Ecto neural progenitor cell (in vitro differentiated cells): Measurements from ENCODE around the gene NEAT1.
A peak's percentile ranks its signal among the peaks of the same experiment; 100 is the strongest.

Experiments
- DNase-seq: peaks from one replicate; pipeline ENCODE4 v3.0.0-alpha.2; 2018; ENCODE audit warnings: low spot score

Gene NEAT1

GRCh38 chr11:65421794-65422632 lies 585 bp upstream of the NEAT1 start:
- DNase-seq, result peak; percentile 98

- peak; percentile 44 for DNase-seq
Measured at GRCh38 chr11:65423516-65424204, 1.1 kb downstream of the NEAT1 start.

GRCh38 chr11:65424205-65425104 lies 1.9 kb downstream of the NEAT1 start:
- DNase-seq, result no peak

- DNase-seq, result peak; percentile 49
Measured at GRCh38 chr11:65425105-65425970, 2.7 kb downstream of the NEAT1 start.

GRCh38 chr11:65425971-65426838 lies 3.6 kb downstream of the NEAT1 start:
- no peak for DNase-seq

- DNase-seq, result peak; percentile 44
Measured at GRCh38 chr11:65426839-65427690, 4.5 kb downstream of the NEAT1 start.

- no peak for DNase-seq
Measured at GRCh38 chr11:65427691-65428577, 5.3 kb downstream of the NEAT1 start.

GRCh38 chr11:65428578-65429067 lies 6.0 kb downstream of the NEAT1 start:
- DNase-seq, result no peak

GRCh38 chr11:65429068-65429681 lies 6.6 kb downstream of the NEAT1 start:
- DNase-seq, result no peak

GRCh38 chr11:65429724-65430405 lies 7.3 kb downstream of the NEAT1 start:
- no peak for DNase-seq

GRCh38 chr11:65430406-65431217 lies 8.0 kb downstream of the NEAT1 start:
- no peak for DNase-seq

- DNase-seq, result no peak
Measured at GRCh38 chr11:65431451-65432099, 9.0 kb downstream of the NEAT1 start.

GRCh38 chr11:65432100-65432650 lies 9.6 kb downstream of the NEAT1 start:
- DNase-seq, result no peak

GRCh38 chr11:65432686-65433582 lies 10.3 kb downstream of the NEAT1 start:
- DNase-seq, result no peak
